Calu3 (cell line): ENCODE data around the gene RGS17. TPM values are rescaled to one million over a fixed set of nuclear protein-coding genes. Genes with fewer than 3 reads are reported as not detected.

ENCODE experiments used
- Bru-seq: library from RNA; stranded (reverse); fragments of 400-500 nt; gene quantifications from one replicate; lab custom pipeline; 2021; lab: Mats Ljungman, UMichigan
- BruChase-seq, 2 experiments: library from RNA; stranded (reverse); fragments of 400-500 nt; gene quantifications; one replicate each; lab custom pipeline; 2021; lab: Mats Ljungman, UMichigan
- BruUV-seq: library from RNA; stranded (reverse); fragments of 400-500 nt; replicated peaks from 2 replicates; lab custom pipeline; 2021; lab: Mats Ljungman, UMichigan
- CTCF ChIA-PET: fragments of 300-600 bp; sonication (Branson Sonifier 250); formaldehyde crosslinking; loops from one replicate; lab custom pipeline; 2022; ENCODE audit warnings: antibody characterized with exemption; lab: Charles Lee
- DNase-seq: peaks from one replicate; pipeline ENCODE4 v3.0.0; 2022
- H3K27ac Mint-ChIP-seq: one replicate; pipeline ENCODE4 v1.8.0; 2022; ENCODE audit warnings: mixed read lengths; ENCODE audit not compliant: unreplicated experiment
- H3K27me3 Mint-ChIP-seq: one replicate; pipeline ENCODE4 v1.8.0; 2022; ENCODE audit warnings: mixed read lengths; ENCODE audit not compliant: unreplicated experiment
- H3K36me3 Mint-ChIP-seq: one replicate; pipeline ENCODE4 v1.8.0; 2022; ENCODE audit warnings: mild to moderate bottlenecking, moderate library complexity, mixed read lengths; ENCODE audit not compliant: insufficient read depth, unreplicated experiment
- H3K4me1 Mint-ChIP-seq: one replicate; pipeline ENCODE4 v1.8.0; 2022; ENCODE audit warnings: mild to moderate bottlenecking, low read depth, mixed read lengths; ENCODE audit not compliant: unreplicated experiment
- H3K4me3 Mint-ChIP-seq: one replicate; pipeline ENCODE4 v1.8.0; 2022; ENCODE audit warnings: mild to moderate bottlenecking, low read depth, moderate library complexity, mixed read lengths; ENCODE audit not compliant: unreplicated experiment
- H3K9me3 Mint-ChIP-seq: one replicate; pipeline ENCODE4 v1.8.0; 2022; ENCODE audit warnings: low read depth, mixed read lengths; ENCODE audit not compliant: unreplicated experiment
- intact Hi-C: fragments of 100-400 bp; cut with micrococcal nuclease; formaldehyde crosslinking; loops from one replicate; pipeline ENCODE4 v1.10.0; 2022; ENCODE audit not compliant: unreplicated experiment
- long read RNA-seq: library from polyadenylated mRNA; stranded (forward); transcript quantifications from one replicate; pipeline ENCODE4 v2.0.0, GENCODE V29; 2022
- total RNA-seq: library from RNA; stranded (reverse); gene quantifications from 2 replicates; pipeline ENCODE4 v1.2.3, GENCODE V29; 2022
- TF ChIP-seq, protein P1 (sequence below): fragments of 200-600 bp; IDR thresholded peaks from one replicate; pipeline ENCODE4 v1.8.0; 2022; ENCODE audit warnings: antibody characterized with exemption; ENCODE audit not compliant: unreplicated experiment

Gene RGS17, protein sequence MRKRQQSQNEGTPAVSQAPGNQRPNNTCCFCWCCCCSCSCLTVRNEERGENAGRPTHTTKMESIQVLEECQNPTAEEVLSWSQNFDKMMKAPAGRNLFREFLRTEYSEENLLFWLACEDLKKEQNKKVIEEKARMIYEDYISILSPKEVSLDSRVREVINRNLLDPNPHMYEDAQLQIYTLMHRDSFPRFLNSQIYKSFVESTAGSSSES
- total RNA-seq (0.64 and 0.78 TPM in 2 replicates), Bru-seq, nascent RNA (percentile 37 among the genes with signal in this experiment), BruChase-seq, experiment 1, labeled RNA remaining after a 6-hour chase (percentile 25 among the genes with signal in this experiment), BruChase-seq, experiment 2, labeled RNA remaining after a 2-hour chase (percentile 27 among the genes with signal in this experiment)
- long read RNA-seq, partial matches to known transcripts, result 0 of 1 reads
- long read RNA-seq, other reads (novel, unspliced or antisense), result 1 of 1 reads

DNA sequence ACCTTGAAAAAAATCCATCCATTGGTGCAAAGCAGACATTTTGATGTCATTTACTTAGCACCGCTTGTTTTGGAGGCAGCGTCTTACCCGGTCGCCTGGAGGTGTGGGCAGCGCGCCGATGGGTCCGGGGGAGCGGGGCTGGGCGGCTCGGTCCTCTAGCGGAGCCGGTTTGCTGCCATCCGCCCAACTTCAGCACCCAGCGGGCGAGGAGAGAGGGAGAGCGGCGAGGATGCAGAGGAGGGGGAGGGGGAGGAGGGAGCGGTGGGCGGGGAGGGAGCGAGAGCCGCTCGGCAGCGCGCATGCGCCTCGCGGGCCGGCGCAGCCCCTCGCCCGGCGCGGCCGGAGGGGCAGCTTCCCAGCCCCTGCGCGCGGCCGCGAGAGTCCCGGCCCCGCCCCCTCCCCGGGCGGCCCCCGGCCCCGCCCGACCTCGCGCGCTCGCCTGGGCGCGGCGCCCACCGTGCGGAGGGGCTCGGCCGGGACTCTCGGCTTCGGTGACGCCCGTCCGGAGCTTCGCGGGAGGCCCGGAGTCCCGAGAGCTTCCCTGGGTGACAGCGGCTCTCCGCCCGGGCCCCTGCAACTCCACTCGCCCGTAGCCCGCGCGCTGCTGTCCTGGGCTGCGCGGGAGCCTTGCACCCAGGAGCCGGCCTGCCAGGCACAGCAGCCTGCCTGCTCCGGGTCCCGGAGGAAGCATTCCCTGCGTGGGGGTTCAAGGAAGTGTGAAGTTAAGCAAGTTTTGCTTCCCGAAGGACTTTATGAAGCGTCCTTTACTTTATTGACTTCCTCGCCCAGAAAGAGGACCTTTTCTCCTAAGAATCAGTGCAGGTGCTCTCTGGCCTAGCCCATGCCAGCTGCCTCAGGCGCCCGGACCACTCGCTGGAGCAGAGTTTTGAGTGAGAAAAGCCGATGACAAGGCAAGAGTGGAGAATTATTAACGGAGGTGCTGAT lies at the start of gene RGS17:
TSS of gene RGS17 (minus strand) at position 246 of the 945 bp plus-strand sequence. CDS start 87,264 bp downstream, outside the sequence.
- Mint-ChIP-seq H3K4me1 (peaks cover 2% of the 10 kb centered on the region), H3K4me3 (peak within 1 kb of the TSS; percentile 77), H3K9me3 (peaks cover 3% of the 10 kb centered on the region), H3K27ac (peak within 1 kb of the TSS; percentile 44), H3K27me3 (no peaks in the 10 kb centered on the region), H3K36me3 (peaks cover 15% of the 10 kb centered on the region)
- no TSS peak for BruUV-seq
- DNase-seq, result peak; percentile 45
- TF ChIP-seq, protein P1, sequence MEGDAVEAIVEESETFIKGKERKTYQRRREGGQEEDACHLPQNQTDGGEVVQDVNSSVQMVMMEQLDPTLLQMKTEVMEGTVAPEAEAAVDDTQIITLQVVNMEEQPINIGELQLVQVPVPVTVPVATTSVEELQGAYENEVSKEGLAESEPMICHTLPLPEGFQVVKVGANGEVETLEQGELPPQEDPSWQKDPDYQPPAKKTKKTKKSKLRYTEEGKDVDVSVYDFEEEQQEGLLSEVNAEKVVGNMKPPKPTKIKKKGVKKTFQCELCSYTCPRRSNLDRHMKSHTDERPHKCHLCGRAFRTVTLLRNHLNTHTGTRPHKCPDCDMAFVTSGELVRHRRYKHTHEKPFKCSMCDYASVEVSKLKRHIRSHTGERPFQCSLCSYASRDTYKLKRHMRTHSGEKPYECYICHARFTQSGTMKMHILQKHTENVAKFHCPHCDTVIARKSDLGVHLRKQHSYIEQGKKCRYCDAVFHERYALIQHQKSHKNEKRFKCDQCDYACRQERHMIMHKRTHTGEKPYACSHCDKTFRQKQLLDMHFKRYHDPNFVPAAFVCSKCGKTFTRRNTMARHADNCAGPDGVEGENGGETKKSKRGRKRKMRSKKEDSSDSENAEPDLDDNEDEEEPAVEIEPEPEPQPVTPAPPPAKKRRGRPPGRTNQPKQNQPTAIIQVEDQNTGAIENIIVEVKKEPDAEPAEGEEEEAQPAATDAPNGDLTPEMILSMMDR, result no peak
- CTCF ChIA-PET, result no interaction called here
- intact Hi-C loops, result no loop called here

DNA sequence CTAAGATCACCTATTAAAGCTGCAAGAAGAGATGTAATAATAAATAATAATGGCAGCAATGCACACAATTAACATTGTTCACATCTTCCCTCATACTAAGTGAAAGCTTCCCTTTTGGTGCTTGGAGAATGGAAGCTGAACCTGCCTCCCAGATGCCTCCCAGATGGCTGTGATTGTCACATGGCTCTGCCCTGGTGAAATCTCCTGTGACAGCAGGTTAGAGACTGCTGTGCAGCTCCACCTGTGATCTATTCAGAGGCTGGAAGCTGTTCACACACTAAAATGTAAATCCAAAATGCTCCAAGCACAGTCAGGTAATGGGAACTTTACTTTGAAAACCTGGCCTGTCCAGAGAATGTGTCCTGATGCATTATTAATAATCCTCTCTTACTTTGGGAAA lies 41.7 kb upstream of the RGS17 start:
- Mint-ChIP-seq H3K27me3 (no peaks in the 10 kb centered on the region), H3K4me3 (no peak overlapping the region), H3K27ac (no peak overlapping the region), H3K36me3 (no peaks in the 10 kb centered on the region), H3K9me3 (no peaks in the 10 kb centered on the region), H3K4me1 (peaks cover 20% of the 10 kb centered on the region)
- TF ChIP-seq, protein P1, result no peak
- intact Hi-C loops, result no loop called here
- DNase-seq, result no peak
- BruUV-seq, result no TSS peak
- CTCF ChIA-PET, result no interaction called here

DNA sequence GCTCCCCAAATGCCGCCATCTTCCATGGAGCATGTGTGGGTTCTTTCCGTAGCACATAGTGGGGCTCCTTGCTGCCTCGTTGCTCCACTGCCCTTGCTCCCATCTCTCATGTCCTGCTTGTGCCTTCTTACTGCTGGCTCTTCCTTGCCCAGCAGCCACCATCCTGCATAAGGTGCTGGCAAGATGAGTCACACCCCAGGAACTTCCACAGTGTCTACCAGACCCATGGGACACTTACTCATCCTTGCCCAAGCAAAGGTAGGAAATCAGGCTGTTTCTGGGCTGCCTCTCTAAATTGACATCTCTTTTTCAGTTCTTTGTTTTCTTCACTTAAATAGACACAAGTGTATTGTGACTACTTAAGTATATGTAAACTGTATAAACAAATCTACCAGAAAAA lies 39.4 kb upstream of the RGS17 start:
- no TSS peak for BruUV-seq
- CTCF ChIA-PET, result no interaction called here
- no peaks in the 10 kb centered on the region for H3K36me3 Mint-ChIP-seq
- peaks cover 20% of the 10 kb centered on the region for H3K4me1 Mint-ChIP-seq
- DNase-seq, result no peak
- no peaks in the 10 kb centered on the region for H3K9me3 Mint-ChIP-seq
- no peaks in the 10 kb centered on the region for H3K27me3 Mint-ChIP-seq
- TF ChIP-seq, protein P1, result no peak
- no peak overlapping the region for H3K4me3 Mint-ChIP-seq
- H3K27ac Mint-ChIP-seq, result peak overlapping the region; percentile 40
- intact Hi-C loops, result no loop called here

DNA sequence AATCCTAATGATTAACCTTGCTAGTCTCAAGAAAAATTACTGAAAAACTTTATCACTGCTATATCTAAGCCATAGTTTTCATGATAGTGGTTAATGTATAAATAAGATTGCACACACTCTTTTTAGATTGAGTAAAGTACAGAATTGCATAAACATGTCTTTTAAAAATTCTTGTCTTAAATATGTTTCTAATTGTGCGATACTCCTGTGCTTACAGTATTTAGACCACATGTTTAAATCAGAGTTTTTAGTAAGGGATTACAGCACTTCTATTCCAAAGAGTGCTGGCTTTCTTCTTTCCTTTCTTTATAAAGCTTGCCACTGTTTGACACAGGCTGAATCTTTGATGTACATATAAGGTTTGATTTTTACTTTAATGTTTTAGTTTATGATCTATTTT lies 36.8 kb upstream of the RGS17 start:
- no peaks in the 10 kb centered on the region for H3K9me3 Mint-ChIP-seq
- intact Hi-C loops, result no loop called here
- CTCF ChIA-PET, result no interaction called here
- TF ChIP-seq, protein P1, result no peak
- peak overlapping the region; percentile 73 for H3K27ac Mint-ChIP-seq
- H3K4me1 Mint-ChIP-seq, result peaks cover 20% of the 10 kb centered on the region
- no peak overlapping the region for H3K4me3 Mint-ChIP-seq
- DNase-seq, result no peak
- H3K27me3 Mint-ChIP-seq, result no peaks in the 10 kb centered on the region
- H3K36me3 Mint-ChIP-seq, result no peaks in the 10 kb centered on the region
- BruUV-seq, result no TSS peak
